SK-N-SH (cell line): ENCODE results near the gene GOLPH3L.

Source experiments
- CTCF ChIP-seq: fragments of 200-600 bp; sonication (generic); IDR thresholded peaks from 2 replicates; pipeline ENCODE4 v1.6.1; 2017; ENCODE audit warnings: antibody characterized with exemption, mild to moderate bottlenecking, moderate library complexity
- EP300 ChIP-seq, 2 experiments: IDR thresholded peaks; 2 replicates each; pipeline versions ENCODE4 v1.4.0 to v1.6.1; 2012; ENCODE audit warnings: borderline replicate concordance in 1 of 2, low read depth in 1 of 2, low read length in 1 of 2
- GABPA ChIP-seq: IDR thresholded peaks from 2 replicates; pipeline ENCODE4 v1.4.0; 2012; ENCODE audit warnings: low read depth, mild to moderate bottlenecking
- GATA2 ChIP-seq: sonication (generic); formaldehyde crosslinking; IDR thresholded peaks from 2 replicates; pipeline ENCODE4 v1.5.0; 2020; ENCODE audit warnings: mild to moderate bottlenecking, missing genetic modification reagents
- MAX ChIP-seq: IDR thresholded peaks from 2 replicates; pipeline ENCODE4 v1.4.0; 2012; ENCODE audit warnings: low read depth
- MXI1 ChIP-seq: IDR thresholded peaks from 2 replicates; pipeline ENCODE4 v1.6.1; 2012; ENCODE audit warnings: mild to moderate bottlenecking, low read depth, low read length, improper control_type of control experiment
- POLR2AphosphoS5 ChIP-seq: IDR thresholded peaks from 2 replicates; pipeline ENCODE4 v1.6.1; 2012; ENCODE audit warnings: low read depth, low read length
- REST ChIP-seq: IDR thresholded peaks from 2 replicates; pipeline ENCODE4 v1.6.1; 2012; ENCODE audit warnings: mild to moderate bottlenecking, low read depth, low read length, moderate library complexity
- RFX5 ChIP-seq: IDR thresholded peaks from 2 replicates; pipeline ENCODE4 v1.6.1; 2012; ENCODE audit warnings: mild to moderate bottlenecking, improper control_type of control experiment, low read length
- SMC3 ChIP-seq: IDR thresholded peaks from 2 replicates; pipeline ENCODE4 v1.6.1; 2012; ENCODE audit warnings: low read depth, low read length, improper control_type of control experiment
- TAF1 ChIP-seq: IDR thresholded peaks from 2 replicates; pipeline ENCODE4 v1.6.1; 2012; ENCODE audit warnings: low read depth, mild to moderate bottlenecking, low read length, moderate library complexity, borderline replicate concordance
- USF1 ChIP-seq: IDR thresholded peaks from 2 replicates; pipeline ENCODE4 v1.4.0; 2012; ENCODE audit warnings: low read depth, borderline replicate concordance

GRCh38 chr1:150696162-150696561 lies 792 bp downstream of the GOLPH3L start:
- no peak for TF ChIP-seq CTCF
- TF ChIP-seq TAF1, result no peak
- no peak for TF ChIP-seq EP300 (IDR thresholded peaks at IDR 0.05; ENCODE audit: borderline replicate concordance in 1 of 2, low read depth in 1 of 2, low read length in 1 of 2)
- no peak for TF ChIP-seq GABPA
- TF ChIP-seq USF1, result no peak
- no peak for TF ChIP-seq POLR2AphosphoS5
- TF ChIP-seq GATA2 (CRISPR knock-in tag), result no peak
- TF ChIP-seq MAX, result no peak
- TF ChIP-seq RFX5, result no peak
- TF ChIP-seq REST, result no peak
- no peak for TF ChIP-seq MXI1
- TF ChIP-seq SMC3, result no peak
